Testis (tissue), 2 donors: ENCODE results near the gene PIGL.

Source experiments
- POLR2A ChIP-seq: fragments of 450-650 bp; IDR thresholded peaks from one replicate; pipeline ENCODE4 v1.6.1; 2017; ENCODE audit warnings: antibody characterized with exemption, mild to moderate bottlenecking, moderate library complexity
- TF ChIP-seq, protein P1 (sequence below), 3 experiments: fragments of 450-650 bp in 2 of 3; fragments of 200-600 bp in 1 of 3; sonication (generic) in 1 of 3; IDR thresholded peaks; one replicate each; pipeline ENCODE4 v1.5.1; 2016 to 2019; ENCODE audit warnings: antibody characterized with exemption in 3 of 3, mild to moderate bottlenecking in 2 of 3, moderate library complexity in 1 of 3

- TF ChIP-seq, protein P1, sequence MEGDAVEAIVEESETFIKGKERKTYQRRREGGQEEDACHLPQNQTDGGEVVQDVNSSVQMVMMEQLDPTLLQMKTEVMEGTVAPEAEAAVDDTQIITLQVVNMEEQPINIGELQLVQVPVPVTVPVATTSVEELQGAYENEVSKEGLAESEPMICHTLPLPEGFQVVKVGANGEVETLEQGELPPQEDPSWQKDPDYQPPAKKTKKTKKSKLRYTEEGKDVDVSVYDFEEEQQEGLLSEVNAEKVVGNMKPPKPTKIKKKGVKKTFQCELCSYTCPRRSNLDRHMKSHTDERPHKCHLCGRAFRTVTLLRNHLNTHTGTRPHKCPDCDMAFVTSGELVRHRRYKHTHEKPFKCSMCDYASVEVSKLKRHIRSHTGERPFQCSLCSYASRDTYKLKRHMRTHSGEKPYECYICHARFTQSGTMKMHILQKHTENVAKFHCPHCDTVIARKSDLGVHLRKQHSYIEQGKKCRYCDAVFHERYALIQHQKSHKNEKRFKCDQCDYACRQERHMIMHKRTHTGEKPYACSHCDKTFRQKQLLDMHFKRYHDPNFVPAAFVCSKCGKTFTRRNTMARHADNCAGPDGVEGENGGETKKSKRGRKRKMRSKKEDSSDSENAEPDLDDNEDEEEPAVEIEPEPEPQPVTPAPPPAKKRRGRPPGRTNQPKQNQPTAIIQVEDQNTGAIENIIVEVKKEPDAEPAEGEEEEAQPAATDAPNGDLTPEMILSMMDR (IDR thresholded peaks at IDR 0.05) = no peak
- TF ChIP-seq POLR2A = no peak
These were observed 1.1 kb upstream of the PIGL start for GRCh38 chr17:16215965-16216316.
